T-cell (primary cell): ENCODE results near the gene ADGRG1. TPM values are rescaled to one million over a fixed set of nuclear protein-coding genes. Genes with fewer than 3 reads are reported as not detected.
A peak's percentile ranks its signal among the peaks of the same experiment; 100 is the strongest.
"Not testable (repeated sequence)": the region's sequence is repeated elsewhere in the genome, so short reads cannot be mapped to it uniquely, and the experiment has no call there.

ENCODE experiments used
- ATAC-seq, 4 experiments: fragments of 200-7000 bp in 3 of 4; fragments of 150-1000 bp in 1 of 4; cut with Tn5 transposase; replicated peaks in 1 of 4; 1 replicate in 3 of 4; 2 replicates in 1 of 4; pipeline ENCODE4 v1.10.0; 2021; ENCODE audit warnings: moderate library complexity in 3 of 4, mild to moderate bottlenecking in 2 of 4, moderate number of reproducible peaks in 1 of 4
- CTCF ChIA-PET, 2 donors: fragments of 300-600 bp; sonication (Branson Sonifier 250); formaldehyde crosslinking; loops; one replicate each; lab custom pipeline; 2022; ENCODE audit warnings: antibody characterized with exemption in 2 of 2; lab: Charles Lee
- POLR2A ChIA-PET, 2 donors: fragments of 300-600 bp; sonication (Branson Sonifier 250); formaldehyde crosslinking; loops; one replicate each; lab custom pipeline; 2022; ENCODE audit warnings: antibody characterized with exemption in 2 of 2; lab: Charles Lee
- DNase-seq, 35 experiments: peaks; one replicate each; pipeline versions ENCODE4 v3.0.0 to v3.0.0-alpha.2; 2013 to 2023
- H3K27ac ChIP-seq: one replicate; pipeline ENCODE4 v1.5.1; 2013; ENCODE audit warnings: low read length
- H3K27me3 ChIP-seq, 2 experiments: replicated peaks in 1 of 2; 1 replicate in 1 of 2; 2 replicates in 1 of 2; pipeline versions ENCODE4 v1.6.1 to v1.7.0; 2013; ENCODE audit warnings: low read length in 1 of 2, mixed read lengths in 1 of 2; ENCODE audit not compliant: control insufficient read depth in 2 of 2, insufficient read depth in 2 of 2; ENCODE audit errors: extremely low read depth in 1 of 2
- H3K36me3 ChIP-seq, 2 donors: 1 replicate in 1 of 2; 2 replicates in 1 of 2; pipeline versions ENCODE4 v1.6.1 to v1.7.0; 2013; ENCODE audit warnings: low read length in 1 of 2; ENCODE audit not compliant: control insufficient read depth in 2 of 2, insufficient read depth in 1 of 2; ENCODE audit errors: extremely low read depth in 1 of 2
- H3K4me1 ChIP-seq, 2 experiments: 1 replicate in 1 of 2; 2 replicates in 1 of 2; pipeline versions ENCODE4 v1.6.1 to v1.7.0; 2013; ENCODE audit warnings: low read length in 2 of 2, mixed read lengths in 1 of 2; ENCODE audit not compliant: insufficient read depth in 2 of 2, control insufficient read depth in 1 of 2; ENCODE audit errors: extremely low read depth in 1 of 2
- H3K4me3 ChIP-seq, 2 donors: 1 replicate in 1 of 2; 2 replicates in 1 of 2; pipeline versions ENCODE4 v1.5.1 to v1.7.0; 2013; ENCODE audit warnings: mild to moderate bottlenecking in 2 of 2, low read length in 1 of 2, moderate library complexity in 1 of 2; ENCODE audit not compliant: control insufficient read depth in 1 of 2; ENCODE audit errors: extremely low read depth in 1 of 2
- H3K9me3 ChIP-seq: 2 replicates; pipeline ENCODE4 v1.7.0; 2013
- H3K27ac Mint-ChIP-seq, 2 donors: one replicate each; pipeline ENCODE4 v1.8.0; 2020 to 2021; ENCODE audit warnings: mild to moderate bottlenecking in 2 of 2, mixed read lengths in 2 of 2
- H3K27me3 Mint-ChIP-seq, 2 donors: one replicate each; pipeline ENCODE4 v1.8.0; 2021 to 2022; ENCODE audit warnings: mixed read lengths in 2 of 2
- H3K36me3 Mint-ChIP-seq: one replicate; pipeline ENCODE4 v1.8.0; 2021; ENCODE audit warnings: mixed read lengths
- H3K4me1 Mint-ChIP-seq, 3 donors: one replicate each; pipeline ENCODE4 v1.8.0; 2020 to 2022; ENCODE audit warnings: mixed read lengths in 3 of 3, mild to moderate bottlenecking in 1 of 3
- H3K4me3 Mint-ChIP-seq, 3 donors: one replicate each; pipeline ENCODE4 v1.8.0; 2020 to 2022; ENCODE audit warnings: mild to moderate bottlenecking in 3 of 3, mixed read lengths in 3 of 3, moderate library complexity in 3 of 3
- H3K9me3 Mint-ChIP-seq, 3 donors: one replicate each; pipeline ENCODE4 v1.8.0; 2020 to 2022; ENCODE audit warnings: mixed read lengths in 3 of 3
- WGBS: methylation state at CpG from one replicate; pipeline ENCODE4 v1.1.5; 2013; ENCODE audit warnings: missing lambda C conversion rate; ENCODE audit not compliant: insufficient coverage; 5-methylcytosine and 5-hydroxymethylcytosine counted together
- total RNA-seq, 35 experiments: library from RNA in 6 of 35; stranded (reverse) in 6 of 35; fragments of 120-200 nt in 1 of 35; gene quantifications; one replicate each; pipeline versions ENCODE4 v1.2.1 to v1.2.4 and lab custom pipeline; 2013 to 2026

Gene ADGRG1
- total RNA-seq, 5 donors from 2014 or later (not counting 1 experiment from before 2014, with no cell fraction given), result 7.8 to 91.7 (median 11.7) TPM

- ChIA-PET CTCF (interaction anchor here (0.6 to 1.8 kb wide), 3 partner anchors 15 to 493 kb away, joined by 3 to 6 read pairs (median 3); no protein-coding TSS in a partner anchor), POLR2A (no interaction called here)
- no peak overlapping the region for H3K4me3 ChIP-seq
- H3K27ac ChIP-seq, result peak overlapping the region; percentile 8
- no peaks in the 10 kb centered on the region for H3K27me3 Mint-ChIP-seq
- peaks cover 4 to 20% (median 7%) of the 10 kb centered on the region in 3 donors for H3K9me3 Mint-ChIP-seq
- H3K27me3 ChIP-seq, result no peaks in the 10 kb centered on the region
- DNase-seq (no peak), ATAC-seq (no peak)
- peaks cover 17 to 53% of the 10 kb centered on the region in 2 experiments for H3K4me1 ChIP-seq
- peaks cover 27 to 48% (median 32%) of the 10 kb centered on the region in 3 donors for H3K4me1 Mint-ChIP-seq
- H3K36me3 Mint-ChIP-seq, result peaks cover 7% of the 10 kb centered on the region
- no peaks in the 10 kb centered on the region for H3K9me3 ChIP-seq
- H3K36me3 ChIP-seq, result no peaks in the 10 kb centered on the region
- peak overlapping the region; percentile 39 to 95 for H3K27ac Mint-ChIP-seq
- no CpG with 5 or more reads among the region's 1 CpG for WGBS
- H3K4me3 Mint-ChIP-seq, result no peak overlapping the region
Measured at GRCh38 chr16:57593990-57594389, 34.4 kb upstream of the ADGRG1 start.

GRCh38 chr16:57594531-57595031 lies 33.8 kb upstream of the ADGRG1 start:
- H3K36me3 Mint-ChIP-seq, result peaks cover 7% of the 10 kb centered on the region
- Histone ChIP-seq H3K27ac (no peak overlapping the region), H3K4me1 (peaks cover 17 to 54% of the 10 kb centered on the region in 2 experiments), H3K36me3 (no peaks in the 10 kb centered on the region), H3K9me3 (no peaks in the 10 kb centered on the region), H3K4me3 (no peak overlapping the region), H3K27me3 (no peaks in the 10 kb centered on the region)
- peaks cover 4 to 20% (median 7%) of the 10 kb centered on the region in 3 donors for H3K9me3 Mint-ChIP-seq
- ATAC-seq (no peak), DNase-seq (no peak)
- no peak overlapping the region for H3K4me3 Mint-ChIP-seq
- H3K27me3 Mint-ChIP-seq, result no peaks in the 10 kb centered on the region
- CTCF ChIA-PET, result interaction anchor here in 1 of 2 donors (2.0 kb wide), 1 partner anchor 15 kb away, joined by 5 read pairs; no protein-coding TSS in a partner anchor
- POLR2A ChIA-PET, result no interaction called here
- peaks cover 29 to 48% (median 32%) of the 10 kb centered on the region in 3 donors for H3K4me1 Mint-ChIP-seq
- peak overlapping the region; percentile 34 to 39 for H3K27ac Mint-ChIP-seq
- 67% methylated on average over 2 of the region's 4 CpGs for WGBS

- H3K27ac Mint-ChIP-seq, H3K27ac ChIP-seq, H3K27me3 Mint-ChIP-seq, H3K4me3 Mint-ChIP-seq, H3K36me3 ChIP-seq, ATAC-seq, DNase-seq, H3K9me3 ChIP-seq, H3K4me3 ChIP-seq, POLR2A ChIA-PET, H3K27me3 ChIP-seq, H3K36me3 Mint-ChIP-seq: not testable (repeated sequence)
- H3K4me1 ChIP-seq, result peaks cover 17 to 55% of the 10 kb centered on the region in 2 experiments
- peaks cover 4 to 20% (median 7%) of the 10 kb centered on the region in 3 donors for H3K9me3 Mint-ChIP-seq
- peaks cover 29 to 54% (median 40%) of the 10 kb centered on the region in 3 donors for H3K4me1 Mint-ChIP-seq
- CTCF ChIA-PET, result interaction anchor here in 1 of 2 donors (1.4 to 2.0 kb wide), 2 partner anchors 13 to 53 kb away, joined by 5 to 6 read pairs; no protein-coding TSS in a partner anchor
- WGBS, result no CpG with 5 or more reads among the region's 4 CpGs
Measured at GRCh38 chr16:57596234-57596633, 32.2 kb upstream of the ADGRG1 start.

GRCh38 chr16:57598437-57598836 lies 30.0 kb upstream of the ADGRG1 start:
- Mint-ChIP-seq H3K4me1 (peaks cover 29 to 54% (median 40%) of the 10 kb centered on the region in 3 donors), H3K4me3 (no peak overlapping the region), H3K27ac (peak overlapping the region in 1 of 2 donors; percentile 31), H3K36me3 (peaks cover 7% of the 10 kb centered on the region), H3K9me3 (peaks cover 4 to 20% (median 7%) of the 10 kb centered on the region in 3 donors), H3K27me3 (no peaks in the 10 kb centered on the region)
- H3K27ac ChIP-seq, result no peak overlapping the region
- ATAC-seq (no peak), DNase-seq (no peak)
- ChIA-PET CTCF (no interaction called here), POLR2A (no interaction called here)
- H3K27me3 ChIP-seq, result no peaks in the 10 kb centered on the region
- H3K4me3 ChIP-seq, result no peak overlapping the region
- H3K4me1 ChIP-seq, result peaks cover 10 to 50% of the 10 kb centered on the region in 2 experiments
- no peaks in the 10 kb centered on the region for H3K36me3 ChIP-seq
- H3K9me3 ChIP-seq, result no peaks in the 10 kb centered on the region

- H3K27ac Mint-ChIP-seq, result peak overlapping the region in 1 of 2 donors; percentile 43
- H3K4me1 ChIP-seq, result peaks cover 10 to 46% of the 10 kb centered on the region in 2 experiments
- POLR2A ChIA-PET, result no interaction called here
- peaks cover 4 to 20% (median 7%) of the 10 kb centered on the region in 3 donors for H3K9me3 Mint-ChIP-seq
- no peaks in the 10 kb centered on the region for H3K27me3 ChIP-seq
- H3K27ac ChIP-seq, result peak overlapping the region; percentile 83
- ATAC-seq (no peak), DNase-seq (peak in 5 of 35 experiments; percentile 16 to 52 (median 29))
- H3K4me1 Mint-ChIP-seq, result peaks cover 31 to 53% (median 43%) of the 10 kb centered on the region in 3 donors
- no peaks in the 10 kb centered on the region for H3K27me3 Mint-ChIP-seq
- no peak overlapping the region for H3K4me3 Mint-ChIP-seq
- 57% methylated on average over 12 of the region's 12 CpGs for whole genome bisulfite sequencing
- no peaks in the 10 kb centered on the region for H3K36me3 ChIP-seq
- H3K9me3 ChIP-seq, result no peaks in the 10 kb centered on the region
- peaks cover 7% of the 10 kb centered on the region for H3K36me3 Mint-ChIP-seq
- CTCF ChIA-PET, result interaction anchor here in 1 of 2 donors (0.9 kb wide), 1 partner anchor 9 kb away, joined by 3 read pairs; no protein-coding TSS in a partner anchor
- H3K4me3 ChIP-seq, result no peak overlapping the region
Measured at GRCh38 chr16:57600048-57600835, 28.2 kb upstream of the ADGRG1 start.

GRCh38 chr16:57600952-57601580 lies 27.4 kb upstream of the ADGRG1 start:
- Histone ChIP-seq H3K27me3 (no peaks in the 10 kb centered on the region), H3K9me3 (no peaks in the 10 kb centered on the region), H3K4me3 (no peak overlapping the region), H3K4me1 (peaks cover 10 to 43% of the 10 kb centered on the region in 2 experiments), H3K27ac (peak overlapping the region; percentile 83), H3K36me3 (no peaks in the 10 kb centered on the region)
- ChIA-PET POLR2A (interaction anchor here (0.5 to 1.2 kb wide), 2 partner anchors 9 to 15 kb away, joined by 6 to 9 read pairs; no protein-coding TSS in a partner anchor), CTCF (interaction anchor here (0.8 to 1.6 kb wide), 8 partner anchors 8 to 209 kb away, joined by 3 to 9 read pairs (median 6); no protein-coding TSS in a partner anchor)
- peak overlapping the region in 1 of 3 donors; percentile 40 for H3K4me3 Mint-ChIP-seq
- no peaks in the 10 kb centered on the region for H3K27me3 Mint-ChIP-seq
- peaks cover 0 to 16% (median 4%) of the 10 kb centered on the region in 3 donors for H3K9me3 Mint-ChIP-seq
- H3K36me3 Mint-ChIP-seq, result peaks cover 3% of the 10 kb centered on the region
- no CpG with 5 or more reads among the region's 2 CpGs for WGBS
- DNase-seq, result peak in 1 of 35 experiments; percentile 3
- no peak for ATAC-seq
- peaks cover 31 to 50% (median 45%) of the 10 kb centered on the region in 3 donors for H3K4me1 Mint-ChIP-seq
- peak overlapping the region; percentile 93 to 97 for H3K27ac Mint-ChIP-seq
